G401 (cell line): ENCODE data around the gene PSMB3. TPM values are rescaled to one million over a fixed set of nuclear protein-coding genes. Genes with fewer than 3 reads are reported as not detected.

Experiments used
- DNase-seq: peaks from one replicate; pipeline ENCODE4 v3.0.0-alpha.2; 2015; ENCODE audit warnings: low spot score
- in situ Hi-C: cut with HindIII; loops from 2 replicates; pipeline ENCODE4 v1.10.0; 2016; ENCODE audit warnings: low sequenced_read_pairs, mixed read lengths
- total RNA-seq: library from RNA; depleted of rRNA; stranded (reverse); fragments of >200 nt; shearing (Covaris generic); gene quantifications from 2 replicates; pipeline ENCODE4 v1.2.3, GENCODE V29; 2014

The PSMB3 gene
- total RNA-seq, 1 experiment from 2014 or later, result 277 TPM

DNA sequence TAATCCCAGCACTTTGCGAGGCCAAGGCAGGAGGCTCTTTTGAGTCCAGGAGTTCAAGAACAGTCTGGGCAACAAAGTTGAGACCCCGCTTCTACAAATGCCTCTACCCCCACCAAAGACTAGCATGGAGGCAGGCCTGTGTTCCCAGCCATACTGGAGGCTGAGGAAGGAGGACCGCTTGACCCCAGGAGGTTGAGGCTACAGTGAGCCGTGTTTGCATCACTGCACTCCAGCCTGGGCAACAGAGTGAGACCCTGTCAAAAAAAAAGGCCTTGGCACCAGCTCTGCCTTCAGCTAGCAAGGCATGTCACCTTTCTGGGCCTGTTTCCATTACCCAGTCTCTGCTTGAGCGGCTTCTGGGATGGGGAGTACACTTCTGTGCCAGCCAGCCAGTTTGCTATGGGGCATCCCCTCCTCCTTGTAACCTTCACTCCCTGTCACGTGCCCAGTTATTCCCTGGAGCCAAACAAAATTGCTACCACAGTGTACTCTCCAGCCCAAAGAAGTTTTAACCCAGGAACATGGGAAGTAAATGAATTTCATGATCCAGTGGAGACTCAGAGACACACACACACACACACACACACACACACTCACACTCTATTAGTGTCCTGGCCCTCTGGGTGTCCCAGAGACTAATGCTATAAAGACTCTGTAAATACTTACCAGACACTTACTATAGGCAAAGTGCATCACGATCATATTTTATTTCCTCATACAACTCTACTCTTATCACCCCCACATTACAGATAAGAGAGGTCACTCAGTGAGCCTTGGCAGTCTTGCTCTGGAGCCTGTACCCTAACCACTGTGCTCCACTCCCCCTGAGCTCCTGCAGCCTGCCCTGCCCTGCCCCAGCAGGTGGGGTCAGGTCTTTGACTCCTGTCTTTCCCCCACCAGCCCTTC, 19.9 kb upstream of the PSMB3 start:
- no peak for DNase-seq
- in situ Hi-C loops, result no loop called here

DNA sequence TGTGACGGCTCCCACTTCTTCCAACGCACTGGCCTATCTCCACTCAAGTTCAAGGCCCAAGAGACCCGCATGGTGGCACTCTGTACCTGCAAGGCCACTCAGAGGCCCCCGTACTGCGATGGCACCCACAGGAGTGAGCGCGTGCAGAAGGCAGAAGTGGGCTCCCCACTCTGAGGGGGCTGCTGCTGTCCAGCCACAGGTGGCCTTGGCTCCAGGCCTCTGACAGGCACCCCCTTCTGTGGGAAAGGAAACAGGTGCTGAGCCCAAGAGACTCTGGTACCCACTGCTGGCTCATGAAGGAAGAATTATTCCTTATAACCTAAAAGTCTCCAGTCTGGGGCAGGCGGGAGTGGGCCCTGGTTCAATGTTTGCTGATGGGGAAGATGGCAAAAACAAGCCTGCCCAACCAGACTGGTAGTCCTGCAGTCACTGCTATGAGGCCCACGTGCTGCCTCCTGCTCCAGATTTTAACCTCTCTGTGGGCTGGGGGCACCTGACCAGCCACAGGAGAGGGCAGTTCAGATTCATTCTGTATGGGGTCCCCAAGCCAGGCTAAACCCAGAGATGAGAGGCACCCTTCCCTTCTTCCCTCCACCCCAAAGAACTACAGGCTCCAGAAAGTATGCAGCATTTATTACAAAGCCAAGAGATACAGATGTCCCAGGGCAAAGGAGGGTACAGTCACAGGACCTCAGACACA, 19.1 kb upstream of the PSMB3 start:
- no peak for DNase-seq
- in situ Hi-C loops, result no loop called here

DNA sequence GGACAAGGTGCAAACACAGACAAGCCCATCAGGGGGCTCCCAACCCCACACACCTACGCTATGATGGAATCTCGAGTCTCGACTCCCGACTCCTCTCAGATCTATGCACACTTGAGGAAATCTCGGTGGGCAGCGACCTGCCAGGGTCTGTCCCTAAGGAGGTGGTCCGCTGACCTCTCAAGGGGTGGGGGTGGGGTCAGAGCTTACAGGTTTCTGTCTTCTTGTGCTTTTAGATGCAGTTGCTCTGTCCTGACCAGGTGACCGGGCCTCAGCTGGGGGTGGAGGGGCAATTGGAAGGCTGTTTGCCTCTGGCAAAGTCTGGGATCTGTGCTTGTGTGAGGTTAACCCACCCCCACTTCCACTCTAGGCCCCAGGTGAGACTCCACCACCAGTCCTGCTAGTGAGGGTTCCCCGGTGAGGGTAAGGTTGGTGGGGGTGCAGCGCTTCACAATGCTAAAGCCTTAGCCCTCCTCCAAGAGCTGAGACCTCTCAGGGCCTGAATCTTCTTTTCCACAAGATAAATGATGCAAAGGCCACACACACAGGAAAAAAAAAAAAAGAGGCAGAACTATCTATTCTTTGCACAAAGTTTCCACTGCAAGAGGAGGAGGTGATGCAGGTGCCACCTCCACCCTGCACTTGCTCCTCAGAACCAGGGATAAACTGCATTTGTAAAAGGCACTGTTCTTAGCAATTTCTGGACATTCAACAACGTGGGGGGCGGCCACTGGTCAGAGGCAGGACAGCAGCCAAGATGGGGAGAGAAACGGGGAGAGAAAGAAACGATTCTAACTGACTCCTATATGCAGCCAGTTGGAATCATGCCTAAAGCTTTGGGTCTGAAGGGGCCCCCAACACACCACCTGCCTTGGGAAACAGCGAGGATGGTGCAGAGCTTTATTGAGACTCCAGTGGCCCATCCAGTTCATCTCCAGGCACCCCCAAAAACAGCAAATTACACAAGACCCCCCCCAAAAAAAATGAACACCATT, 18.3 kb upstream of the PSMB3 start:
- in situ Hi-C loops, result no loop called here
- peak; percentile 50 for DNase-seq

DNA sequence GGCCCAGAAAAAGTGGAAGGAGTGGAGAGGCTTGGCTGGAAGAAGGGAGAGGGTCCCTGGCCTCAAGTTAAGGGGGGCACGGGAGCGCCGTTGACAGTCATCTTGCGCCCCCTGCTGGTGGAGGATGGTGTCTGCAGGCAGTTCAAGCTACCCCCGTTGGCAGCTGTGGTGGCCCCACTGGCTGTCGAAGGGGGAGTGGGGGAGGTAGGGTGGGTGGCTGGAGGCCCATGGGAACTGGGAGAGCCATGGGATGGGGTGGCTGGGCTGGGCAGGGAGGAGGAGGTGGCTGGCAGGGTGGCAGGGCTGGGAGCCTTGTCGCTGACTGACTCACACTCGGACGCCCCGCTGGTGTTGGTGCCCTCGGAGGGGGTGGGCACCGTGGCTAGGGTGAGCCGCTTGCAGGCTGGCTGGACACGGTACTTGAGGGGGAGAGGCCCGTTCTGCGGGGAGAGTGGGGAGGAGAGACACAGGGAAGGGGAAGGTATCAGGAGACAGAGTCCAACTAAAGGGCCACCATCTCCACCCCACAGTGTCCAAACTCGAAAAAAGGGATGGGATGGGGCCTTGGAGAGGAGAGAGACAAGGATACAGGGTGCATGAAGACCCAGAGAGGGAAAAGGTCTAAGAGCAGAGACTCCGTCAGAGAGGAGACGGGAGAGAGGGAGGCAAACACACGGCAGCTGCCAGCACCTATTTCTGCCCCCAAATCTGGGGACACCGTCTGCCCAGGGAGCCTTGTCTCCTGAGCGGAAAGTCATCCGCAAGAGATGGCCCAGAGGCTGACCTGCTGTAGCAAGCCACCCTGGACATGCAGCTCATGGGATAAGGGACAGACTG, 17.2 kb upstream of the PSMB3 start:
- in situ Hi-C loops, result no loop called here
- peak; percentile 51 for DNase-seq

DNA sequence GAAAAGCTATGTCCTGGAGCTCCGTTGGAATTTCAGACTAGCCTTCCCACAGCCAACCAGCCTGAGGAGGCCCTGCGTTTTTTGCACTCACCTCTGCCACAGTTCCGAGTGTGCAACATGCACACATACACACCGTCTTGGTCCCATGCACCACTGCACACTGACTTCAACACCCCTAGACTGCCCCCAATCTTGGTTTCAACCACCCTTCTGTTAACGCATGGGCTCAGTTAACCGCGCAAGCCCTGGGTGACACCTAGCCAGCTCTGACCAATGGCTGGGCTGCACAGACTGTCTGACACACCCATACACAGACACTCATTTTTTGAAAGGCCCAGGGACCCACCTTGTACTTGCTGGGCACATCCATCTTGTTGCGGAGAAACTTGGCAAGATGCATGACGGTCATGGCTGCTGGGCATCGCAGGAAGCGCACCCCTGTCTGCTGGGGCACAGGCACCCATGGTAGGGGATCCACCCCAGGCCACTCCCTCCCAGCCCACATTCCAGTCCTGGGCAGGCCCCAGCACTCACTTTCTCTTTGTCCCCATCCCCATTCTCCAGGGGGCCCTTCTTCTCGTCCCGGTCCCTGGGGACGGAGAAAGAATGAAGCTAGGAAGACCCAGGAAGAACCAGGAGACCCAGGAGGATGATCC, 14.4 kb upstream of the PSMB3 start:
- in situ Hi-C loops, result no loop called here
- DNase-seq, result no peak

DNA sequence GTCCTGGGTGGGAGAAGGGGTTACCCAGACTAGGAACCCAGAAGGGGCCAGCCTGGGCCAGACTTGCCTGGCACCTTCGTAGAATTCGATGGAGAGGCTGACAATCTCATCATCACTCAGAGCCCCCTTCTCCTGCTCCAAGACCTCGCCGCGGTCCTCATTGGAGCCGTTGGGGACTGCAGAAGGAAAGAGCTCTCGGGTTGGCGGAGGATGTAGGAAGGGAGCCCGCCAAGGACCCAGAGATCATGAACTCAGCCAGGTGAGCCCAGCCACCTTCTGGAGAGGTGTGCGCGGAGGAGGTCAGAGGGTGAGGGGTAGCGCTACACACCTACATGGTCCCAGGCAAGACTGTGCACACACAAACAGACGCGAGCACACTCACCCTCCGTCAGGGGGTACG, 13.9 kb upstream of the PSMB3 start:
- in situ Hi-C loops, result no loop called here
- DNase-seq, result peak; percentile 0

DNA sequence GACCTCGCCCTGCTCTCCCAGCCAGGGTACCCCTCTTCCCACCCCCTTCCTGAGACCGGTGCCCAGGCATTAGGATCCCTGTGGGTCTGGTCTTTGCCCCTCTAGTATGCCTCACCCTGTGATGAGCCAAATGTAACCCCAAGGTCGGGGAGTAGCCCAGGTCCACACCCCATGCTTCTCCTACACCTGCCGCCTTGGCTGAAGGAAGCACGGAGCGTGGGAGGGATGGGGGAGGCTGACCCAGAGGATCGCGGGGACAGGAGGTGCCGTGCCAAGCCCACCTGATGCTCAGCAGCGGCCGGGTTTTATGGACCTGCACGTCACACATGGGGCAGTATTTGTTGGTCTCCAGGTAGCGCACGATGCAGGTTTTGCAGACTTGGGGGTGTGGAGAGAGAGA, 13.2 kb upstream of the PSMB3 start:
- DNase-seq, result no peak
- in situ Hi-C loops, result no loop called here

DNA sequence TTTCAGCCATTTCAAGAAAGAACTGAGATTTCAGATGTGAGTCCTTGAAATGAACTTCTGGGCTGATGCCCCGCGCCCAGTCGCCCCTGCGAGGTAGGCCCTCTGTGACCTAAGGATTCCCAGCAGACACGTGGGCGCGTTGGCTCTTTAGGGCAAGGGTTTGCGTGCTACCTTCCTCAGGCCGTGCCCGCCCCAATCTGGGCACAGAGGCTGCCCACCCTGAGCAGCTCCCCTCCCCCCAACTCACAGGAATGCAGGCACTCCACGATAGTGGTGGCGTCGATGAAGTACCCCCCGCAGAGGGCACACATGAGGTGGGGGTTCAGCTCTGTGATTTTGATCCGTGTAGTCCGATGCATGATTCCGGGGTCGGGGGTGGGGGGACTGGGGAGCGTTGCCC, 12.5 kb upstream of the PSMB3 start:
- in situ Hi-C loops, result no loop called here
- no peak for DNase-seq

DNA sequence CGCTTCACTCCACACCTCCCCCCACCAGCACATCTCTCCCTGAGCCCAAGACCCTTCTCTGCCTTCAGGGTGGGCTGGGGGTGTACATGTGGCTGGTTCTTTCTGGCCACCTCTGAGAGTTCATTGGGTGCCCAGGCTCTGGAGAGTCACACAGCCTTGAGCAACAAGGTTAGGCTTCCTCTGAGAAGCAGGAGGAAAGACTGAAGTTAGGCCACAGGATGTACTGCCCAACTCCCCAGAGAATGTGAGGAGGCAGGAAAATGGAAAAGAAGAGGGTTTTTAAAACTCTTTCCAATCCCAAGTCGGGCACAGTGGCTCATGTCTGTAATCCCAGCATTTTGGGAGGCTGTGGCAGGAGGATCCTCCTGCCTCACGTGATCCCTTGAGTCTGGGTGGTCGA, 11.7 kb upstream of the PSMB3 start:
- in situ Hi-C loops, result no loop called here
- peak; percentile 0 for DNase-seq

DNA sequence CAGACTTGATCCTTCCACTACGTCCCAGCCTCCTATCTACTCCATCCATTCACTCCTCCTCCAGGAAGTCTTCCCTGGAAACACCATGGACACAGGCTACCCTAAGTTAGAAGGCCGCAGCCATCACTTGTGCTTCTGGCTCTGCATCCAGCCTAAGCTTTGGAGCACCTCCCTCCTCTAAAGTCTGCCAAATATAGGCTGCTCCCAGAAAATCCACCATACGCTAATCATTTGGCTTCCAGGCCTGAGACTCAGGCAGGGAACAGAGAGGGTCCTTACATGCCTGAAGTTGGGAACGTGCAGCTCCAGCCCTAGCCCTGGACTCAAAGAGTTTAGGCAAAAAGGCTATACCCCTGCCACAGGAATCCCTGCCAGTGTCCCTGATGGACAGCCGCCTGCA, 11.1 kb upstream of the PSMB3 start:
- in situ Hi-C loops, result no loop called here
- no peak for DNase-seq

DNA sequence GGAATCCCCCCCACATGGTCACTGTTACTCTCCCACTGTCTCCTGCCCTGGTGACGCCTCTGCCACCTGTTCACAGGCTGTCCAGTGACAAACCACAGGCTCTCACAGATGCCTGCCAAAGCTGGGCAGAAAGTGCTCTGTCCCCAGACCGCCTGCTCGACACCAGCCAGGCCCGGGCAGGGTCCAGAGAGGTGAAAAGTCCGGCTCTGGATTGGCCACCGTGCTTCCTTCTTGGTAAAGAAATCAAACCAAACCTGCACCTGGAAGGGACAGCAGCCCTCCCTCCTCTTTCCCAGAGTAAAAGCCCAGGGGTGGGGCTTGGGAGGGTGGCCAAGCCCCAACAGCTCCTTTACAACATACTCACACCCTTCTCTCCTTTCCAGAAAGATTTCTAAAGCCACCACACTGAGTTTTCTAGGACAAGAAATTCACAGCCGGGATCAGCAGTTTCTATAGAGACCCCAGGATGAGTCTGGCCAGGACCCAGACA, 10.6 kb upstream of the PSMB3 start:
- DNase-seq, result peak; percentile 66
- in situ Hi-C loops, result no loop called here

DNA sequence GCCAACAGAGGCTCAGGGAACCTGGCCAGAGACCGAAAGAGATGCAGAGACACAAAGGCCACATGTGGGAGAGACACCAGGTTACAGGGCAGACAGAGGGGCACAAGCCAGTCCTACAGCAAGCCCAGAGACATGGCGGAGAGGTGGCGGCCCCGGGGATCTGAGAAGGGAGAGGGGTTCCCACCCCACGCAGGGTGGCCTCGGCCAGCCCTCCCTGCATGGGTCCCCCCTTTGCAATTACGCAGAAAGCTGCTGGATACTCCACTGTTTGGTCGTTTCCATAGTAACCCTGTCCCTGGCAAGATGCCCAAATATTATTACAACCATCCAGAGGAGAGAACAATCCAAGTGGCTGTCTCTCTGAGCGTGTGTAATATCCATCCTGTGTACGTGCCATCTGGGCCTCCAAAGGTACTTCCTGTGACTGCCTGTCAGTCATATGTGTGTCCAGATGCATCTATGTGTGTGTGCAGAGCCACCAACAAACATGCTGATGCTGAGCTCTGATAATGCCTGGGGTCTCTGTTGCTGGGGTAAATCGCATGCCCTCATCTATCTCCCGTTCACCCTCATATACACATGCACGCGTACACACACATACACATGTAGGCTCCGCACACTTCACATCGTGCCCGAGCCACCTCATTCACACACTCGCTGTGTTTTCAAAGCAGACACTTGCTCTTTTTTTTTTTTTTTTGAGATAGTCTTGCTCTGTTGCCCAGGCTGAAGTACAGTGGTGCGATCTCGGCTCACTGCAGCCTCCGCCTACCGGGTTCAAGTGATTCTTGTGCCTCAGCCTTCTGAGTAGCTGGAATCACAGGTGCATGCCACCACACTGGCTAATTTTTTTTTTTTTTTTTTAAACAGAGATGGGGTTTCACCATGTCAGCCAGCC, 9.9 kb upstream of the PSMB3 start:
- DNase-seq, result peak; percentile 89
- in situ Hi-C loops, result no loop called here

DNA sequence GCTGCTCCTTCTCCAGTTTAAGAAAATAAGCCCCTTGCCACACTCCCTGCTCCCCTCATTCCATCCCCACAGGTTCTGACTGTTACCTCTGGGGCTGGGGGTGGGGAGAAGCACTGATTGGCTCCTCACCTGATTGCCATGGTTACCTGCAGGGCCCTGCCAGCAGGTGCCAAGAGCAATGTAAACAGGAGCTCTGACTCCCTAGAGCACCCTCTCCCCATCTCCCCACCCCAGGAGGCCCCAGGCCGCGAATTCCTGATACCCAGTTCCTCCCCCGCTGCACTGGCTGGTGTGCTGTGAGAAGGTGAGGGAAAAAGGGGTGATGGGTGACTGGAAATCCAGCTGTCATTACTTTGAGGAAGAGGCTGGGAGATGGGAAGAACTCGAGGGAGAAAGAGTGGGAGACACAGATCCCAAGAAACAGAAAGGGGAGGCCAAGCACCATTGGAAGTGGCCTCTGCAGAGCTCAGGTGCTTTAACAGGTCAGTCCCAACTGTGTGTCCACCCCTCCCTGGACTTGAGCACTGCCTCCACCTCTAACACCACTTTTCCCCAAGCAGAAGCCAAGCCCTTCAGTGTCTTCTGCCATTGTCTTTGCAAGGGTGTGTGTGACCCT, 8.9 kb upstream of the PSMB3 start:
- in situ Hi-C loops, result no loop called here
- DNase-seq, result peak; percentile 22

DNA sequence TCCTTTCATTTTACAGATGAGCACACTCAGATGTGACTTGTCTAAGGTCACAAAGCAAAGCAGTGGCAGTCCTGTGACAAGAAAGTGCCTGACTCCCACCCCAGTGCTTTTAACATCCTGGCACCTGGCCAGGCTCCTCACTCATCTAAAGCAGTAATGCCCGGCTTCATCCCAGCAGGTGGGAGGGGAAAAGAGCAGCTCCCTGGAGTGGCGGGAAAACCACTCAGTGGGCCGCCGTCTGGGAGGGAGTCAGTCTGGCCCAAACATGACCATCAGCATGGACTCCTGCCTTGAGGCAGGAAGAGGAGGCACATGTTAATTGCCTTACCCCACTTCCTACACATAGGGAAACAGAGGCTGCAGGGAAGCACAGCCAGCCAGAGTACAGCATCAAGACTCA, 7.0 kb upstream of the PSMB3 start:
- in situ Hi-C loops, result no loop called here
- DNase-seq, result peak; percentile 19

DNA sequence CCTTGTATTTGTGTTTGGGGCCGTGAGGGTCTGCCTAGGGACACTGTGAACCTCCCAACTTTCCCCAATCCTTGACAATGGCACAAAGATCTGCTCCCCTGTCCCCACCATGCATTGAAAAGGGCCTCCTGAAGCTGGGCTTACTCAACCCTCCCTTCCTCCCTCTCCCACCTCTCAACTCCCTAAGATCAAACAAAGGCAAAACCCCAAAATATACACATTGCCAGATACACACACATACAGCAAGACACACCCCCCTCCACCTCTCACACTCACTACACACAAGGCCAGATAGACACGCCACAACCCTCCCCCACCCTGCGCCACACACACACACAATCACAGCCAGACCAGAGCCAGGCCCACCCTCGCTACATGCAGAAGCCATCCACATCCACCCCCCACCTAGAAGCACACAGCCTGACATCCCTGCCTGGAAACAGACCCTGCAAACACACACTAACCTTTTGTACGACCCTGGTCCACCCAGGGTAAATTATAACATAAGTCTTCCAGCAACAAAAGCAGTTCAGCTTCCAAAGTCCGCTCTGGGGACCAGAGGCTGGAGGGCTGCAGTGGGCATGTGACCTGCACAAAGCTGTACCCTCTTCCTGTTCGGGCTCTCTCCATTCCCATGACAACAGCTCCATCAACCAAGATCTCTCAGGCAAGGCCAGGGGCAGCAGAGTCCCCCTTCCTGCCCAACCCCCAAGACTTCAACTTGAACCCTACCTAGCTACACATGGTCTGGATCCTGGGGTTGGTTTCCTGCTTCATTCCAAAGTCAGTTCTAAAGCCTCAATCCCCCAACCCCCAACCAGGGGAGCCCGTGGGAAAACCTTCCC, 6.3 kb upstream of the PSMB3 start:
- DNase-seq, result no peak
- in situ Hi-C loops, result no loop called here
